ENCODE measurements around the gene C17orf58. TPM values are rescaled to one million over a fixed set of nuclear protein-coding genes. Genes with fewer than 3 reads are reported as not detected.
A peak's percentile ranks its signal among the peaks of the same experiment; 100 is the strongest.

Gene C17orf58
- total and polyA plus RNA-seq, 2 experiments from 2014 or later = 13.5 TPM

DNA sequence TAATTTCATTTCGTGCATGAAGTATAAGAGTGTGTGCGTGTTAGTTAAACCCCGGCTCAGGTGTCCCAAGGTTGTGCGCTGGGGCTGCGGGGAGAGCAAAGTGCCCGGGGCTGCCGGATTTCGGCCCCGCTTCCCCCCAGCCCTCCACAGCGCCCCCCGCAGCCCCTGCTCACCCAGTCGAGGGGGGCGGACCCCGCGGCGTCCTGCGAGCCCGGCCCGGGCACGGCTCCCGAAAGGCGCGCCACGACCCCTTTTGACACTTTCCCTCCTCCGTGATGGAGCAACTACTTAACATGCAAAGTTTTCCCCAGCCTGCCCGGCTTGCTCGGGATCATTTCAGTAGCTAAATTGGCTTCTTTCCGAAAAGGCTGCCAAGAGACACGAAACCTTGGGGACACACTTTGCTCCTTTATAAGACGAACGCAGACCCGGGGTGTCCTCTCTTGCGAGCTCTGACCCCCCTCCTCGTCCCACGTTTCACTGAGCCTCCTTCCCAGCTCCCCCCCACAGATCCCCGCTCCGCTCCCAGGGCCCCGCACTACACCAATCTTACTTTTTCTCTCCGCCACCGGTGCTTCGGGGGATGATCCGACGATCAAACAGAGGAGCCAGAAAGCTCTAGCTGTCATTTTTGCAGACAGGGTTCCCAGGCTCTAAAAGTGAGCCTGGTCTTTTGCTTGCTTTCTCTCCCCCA, 552 bp downstream of the C17orf58 start:
- Histone ChIP-seq H3K9me3 (ENCODE audit: low read depth) (no peaks in the 10 kb centered on the region), H3K27ac (no peak overlapping the region), H3K27me3 (peaks cover 4% of the 10 kb centered on the region), H3K4me3 (peak overlapping the region; percentile 35), H3K36me3 (no peaks in the 10 kb centered on the region), H3K4me1 (ENCODE audit: low read depth) (no peaks in the 10 kb centered on the region)
- TF ChIP-seq CTCF (IDR thresholded peaks at IDR 0.05; ENCODE audit: low read depth, low read length) = peak; percentile 6
- peak; percentile 16 to 52 for DNase-seq (ENCODE audit: low read depth in 1 of 2, low spot score in 1 of 2)

GRCh38 chr17:67994817-67995569, 1.3 kb downstream of the C17orf58 start:
- Histone ChIP-seq H3K4me1 (ENCODE audit: low read depth) (no peaks in the 10 kb centered on the region), H3K36me3 (no peaks in the 10 kb centered on the region), H3K4me3 (peak overlapping the region; percentile 35), H3K27ac (no peak overlapping the region), H3K27me3 (peaks cover 4% of the 10 kb centered on the region), H3K9me3 (ENCODE audit: low read depth) (no peaks in the 10 kb centered on the region)
- DNase-seq (ENCODE audit: low read depth in 1 of 2, low spot score in 1 of 2) = peak in 1 of 2 donors; percentile 71
- TF ChIP-seq CTCF (IDR thresholded peaks at IDR 0.05; ENCODE audit: low read depth, low read length) = no peak

DNA sequence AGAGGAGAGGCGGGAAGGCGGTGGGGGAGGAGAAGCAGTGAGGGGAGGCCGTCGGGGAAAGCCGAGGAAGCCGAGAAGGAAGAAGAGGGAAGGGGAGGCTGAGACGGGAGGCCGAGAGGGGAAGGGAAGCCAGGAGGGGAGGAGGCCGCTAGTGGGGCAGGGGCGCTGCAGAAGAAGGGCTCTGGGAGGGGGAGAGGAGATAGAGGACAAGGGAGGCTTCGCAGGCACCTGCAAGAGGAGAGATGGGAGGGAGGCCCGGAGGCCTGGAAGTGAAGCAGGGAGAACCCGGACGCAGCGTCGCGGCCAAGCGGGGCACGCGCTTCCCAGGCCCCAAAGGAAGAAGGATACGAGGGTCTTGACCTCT, 2.3 kb downstream of the C17orf58 start:
- Histone ChIP-seq H3K27ac (peak overlapping the region; percentile 89), H3K27me3 (peaks cover 4% of the 10 kb centered on the region), H3K36me3 (no peaks in the 10 kb centered on the region), H3K4me3 (peak overlapping the region; percentile 75), H3K4me1 (ENCODE audit: low read depth) (no peaks in the 10 kb centered on the region), H3K9me3 (ENCODE audit: low read depth) (no peaks in the 10 kb centered on the region)
- peak in 1 of 2 donors; percentile 21 for DNase-seq (ENCODE audit: low read depth in 1 of 2, low spot score in 1 of 2)
- TF ChIP-seq CTCF (IDR thresholded peaks at IDR 0.05; ENCODE audit: low read depth, low read length) = no peak

DNA sequence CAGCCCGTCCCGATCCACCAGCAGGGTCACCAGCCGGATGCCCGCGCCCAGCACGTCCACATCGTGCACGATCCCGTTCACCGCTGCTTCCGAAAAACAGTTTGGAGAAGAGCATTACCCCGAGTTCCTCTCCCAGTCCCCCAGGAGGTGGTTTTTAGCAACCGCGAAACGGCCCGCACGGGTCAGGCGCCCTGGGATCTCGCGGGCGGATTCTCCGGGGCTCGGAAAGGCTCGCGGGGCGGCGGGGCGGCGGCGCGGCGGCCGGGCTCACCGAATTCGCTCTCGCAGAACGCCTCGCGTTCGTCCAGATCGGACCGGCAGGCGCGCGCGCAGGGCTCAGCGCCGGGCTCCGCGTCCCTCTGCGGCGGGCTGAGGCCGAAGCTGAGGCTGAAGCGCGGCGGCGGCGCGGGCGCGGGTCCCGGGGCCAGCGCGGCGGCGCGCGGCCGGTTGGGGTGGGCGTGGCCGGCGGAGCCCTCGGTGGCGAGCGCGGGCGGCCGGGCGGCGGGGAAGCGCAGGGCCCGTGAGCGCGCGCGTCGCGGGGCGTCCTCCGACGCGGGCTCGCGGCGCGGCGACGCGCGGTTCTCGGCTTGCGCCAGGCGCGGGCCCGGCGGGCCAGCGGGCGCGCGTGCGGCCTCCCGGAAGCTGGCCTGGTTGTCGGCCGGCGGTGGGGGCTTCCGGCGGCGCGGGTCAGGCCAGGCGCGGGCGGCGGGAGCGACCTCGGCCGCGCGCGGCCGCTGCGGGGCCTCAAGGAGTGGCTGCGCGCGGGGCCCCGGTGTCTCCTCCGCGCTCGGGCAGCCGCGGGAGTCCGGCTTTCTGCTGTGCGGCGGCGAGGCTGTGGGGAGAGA, 2.9 kb downstream of the C17orf58 start:
- no peaks in the 10 kb centered on the region for H3K9me3 ChIP-seq (ENCODE audit: low read depth)
- peak; percentile 91 for DNase-seq (ENCODE audit: low read depth in 1 of 2, low spot score in 1 of 2)
- H3K4me3 ChIP-seq = peak overlapping the region; percentile 88
- no peaks in the 10 kb centered on the region for H3K36me3 ChIP-seq
- H3K27me3 ChIP-seq = peaks cover 4% of the 10 kb centered on the region
- TF ChIP-seq CTCF (IDR thresholded peaks at IDR 0.05; ENCODE audit: low read depth, low read length) = no peak
- no peaks in the 10 kb centered on the region for H3K4me1 ChIP-seq (ENCODE audit: low read depth)
- peak overlapping the region; percentile 89 for H3K27ac ChIP-seq

GRCh38 chr17:67992548-67993152, 3.6 kb downstream of the C17orf58 start:
- Histone ChIP-seq H3K36me3 (no peaks in the 10 kb centered on the region), H3K27me3 (peaks cover 4% of the 10 kb centered on the region), H3K27ac (peak overlapping the region; percentile 87), H3K4me1 (ENCODE audit: low read depth) (no peaks in the 10 kb centered on the region), H3K9me3 (ENCODE audit: low read depth) (no peaks in the 10 kb centered on the region), H3K4me3 (peak overlapping the region; percentile 88)
- DNase-seq (ENCODE audit: low read depth in 1 of 2, low spot score in 1 of 2) = peak in 1 of 2 donors; percentile 5
- no peak for TF ChIP-seq CTCF (IDR thresholded peaks at IDR 0.05; ENCODE audit: low read depth, low read length)
